Inferior parietal cortex (tissue), 1 donor: ENCODE data around the gene CLEC4A.
"Not testable (repeated sequence)": the region's sequence is repeated elsewhere in the genome, so short reads cannot be mapped to it uniquely, and the experiment has no call there.

Experiments
- DNase-seq: peaks from one replicate; pipeline ENCODE4 v3.0.0-alpha.2; 2016; ENCODE audit errors: extremely low spot score

The CLEC4A gene

GRCh38 chr12:8133636-8134397 lies 10.4 kb downstream of the CLEC4A start:
- DNase-seq, result not testable (repeated sequence)

GRCh38 chr12:8134398-8134930 lies 11.0 kb downstream of the CLEC4A start:
- DNase-seq, result not testable (repeated sequence)

GRCh38 chr12:8141647-8142046 lies 18.2 kb downstream of the CLEC4A start:
- not testable (repeated sequence) for DNase-seq

- DNase-seq, result no peak
These were observed 19.8 kb downstream of the CLEC4A start for GRCh38 chr12:8143261-8143660.

GRCh38 chr12:8145754-8146441 lies 22.5 kb downstream of the CLEC4A start:
- DNase-seq, result peak; percentile 50

- no peak for DNase-seq
These were observed 23.0 kb downstream of the CLEC4A start for GRCh38 chr12:8146442-8146771.

- no peak for DNase-seq
These were observed 31.1 kb downstream of the CLEC4A start for GRCh38 chr12:8154526-8154925.

- DNase-seq, result no peak
These were observed 33.0 kb downstream of the CLEC4A start for GRCh38 chr12:8156416-8156815.

GRCh38 chr12:8156845-8157244 lies 33.4 kb downstream of the CLEC4A start, which contains the start of gene ZNF705A:
TSS of gene ZNF705A (plus strand) at chr12:8157015. CDS start at chr12:8172626, 15,611 bp downstream.
- DNase-seq, result no peak

GRCh38 chr12:8157484-8158198 lies 34.2 kb downstream of the CLEC4A start:
- no peak for DNase-seq

- not testable (repeated sequence) for DNase-seq
These were observed 49.5 kb downstream of the CLEC4A start for GRCh38 chr12:8172911-8173310.

GRCh38 chr12:8179989-8180585 lies 56.7 kb downstream of the CLEC4A start:
- peak; percentile 58 for DNase-seq

GRCh38 chr12:8181271-8181670 lies 57.9 kb downstream of the CLEC4A start:
- DNase-seq, result not testable (repeated sequence)

GRCh38 chr12:8182923-8183322 lies 59.5 kb downstream of the CLEC4A start:
- not testable (repeated sequence) for DNase-seq

GRCh38 chr12:8183346-8183745 lies 59.9 kb downstream of the CLEC4A start:
- not testable (repeated sequence) for DNase-seq

- DNase-seq, result not testable (repeated sequence)
These were observed 60.8 kb downstream of the CLEC4A start for GRCh38 chr12:8184206-8184605.

GRCh38 chr12:8188088-8188487 lies 64.7 kb downstream of the CLEC4A start:
- DNase-seq, result not testable (repeated sequence)
